Measurements from ENCODE around the gene WDR62.

WDR62 gene

GRCh38 chr19:36014012-36014924 lies 40.4 kb upstream of the WDR62 start, which contains the start of gene ALKBH6 (continued):
- TF ChIP-seq PRDM4 (tag by site-specific recombination; IDR thresholded peaks at IDR 0.05): peak; percentile 43; the same call in 1 of the 2 replicates
- TF ChIP-seq ZNF121 (tag by site-specific recombination; IDR thresholded peaks at IDR 0.05): no peak
- TF ChIP-seq ZIC2 (tag by site-specific recombination; IDR thresholded peaks at IDR 0.05): peak; percentile 88
- peak; percentile 79 for TF ChIP-seq ZNF2 (tag by site-specific recombination; IDR thresholded peaks at IDR 0.05)
- TF ChIP-seq ZNF114 (tag by site-specific recombination; IDR thresholded peaks at IDR 0.05): no peak
- TF ChIP-seq KLF17 (tag by site-specific recombination; IDR thresholded peaks at IDR 0.05): peak; percentile 74
- TF ChIP-seq ZBTB11 (tag by site-specific recombination; conservative IDR thresholded peaks at IDR 0.05; ENCODE audit: low read depth): no peak
- no peak for TF ChIP-seq OSR2 (tag by site-specific recombination; IDR thresholded peaks at IDR 0.05)
- TF ChIP-seq ZNF280C (tag by site-specific recombination; IDR thresholded peaks at IDR 0.05): no peak
- TF ChIP-seq ZFP69B (tag by site-specific recombination; IDR thresholded peaks at IDR 0.05): peak; percentile 79; the same call in 1 of the 2 replicates
- TF ChIP-seq, protein P1, sequence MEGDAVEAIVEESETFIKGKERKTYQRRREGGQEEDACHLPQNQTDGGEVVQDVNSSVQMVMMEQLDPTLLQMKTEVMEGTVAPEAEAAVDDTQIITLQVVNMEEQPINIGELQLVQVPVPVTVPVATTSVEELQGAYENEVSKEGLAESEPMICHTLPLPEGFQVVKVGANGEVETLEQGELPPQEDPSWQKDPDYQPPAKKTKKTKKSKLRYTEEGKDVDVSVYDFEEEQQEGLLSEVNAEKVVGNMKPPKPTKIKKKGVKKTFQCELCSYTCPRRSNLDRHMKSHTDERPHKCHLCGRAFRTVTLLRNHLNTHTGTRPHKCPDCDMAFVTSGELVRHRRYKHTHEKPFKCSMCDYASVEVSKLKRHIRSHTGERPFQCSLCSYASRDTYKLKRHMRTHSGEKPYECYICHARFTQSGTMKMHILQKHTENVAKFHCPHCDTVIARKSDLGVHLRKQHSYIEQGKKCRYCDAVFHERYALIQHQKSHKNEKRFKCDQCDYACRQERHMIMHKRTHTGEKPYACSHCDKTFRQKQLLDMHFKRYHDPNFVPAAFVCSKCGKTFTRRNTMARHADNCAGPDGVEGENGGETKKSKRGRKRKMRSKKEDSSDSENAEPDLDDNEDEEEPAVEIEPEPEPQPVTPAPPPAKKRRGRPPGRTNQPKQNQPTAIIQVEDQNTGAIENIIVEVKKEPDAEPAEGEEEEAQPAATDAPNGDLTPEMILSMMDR (tag by site-specific recombination; IDR thresholded peaks at IDR 0.05): peak; percentile 81
- TF ChIP-seq SP7 (tag by site-specific recombination; IDR thresholded peaks at IDR 0.05): peak; percentile 66
- TF ChIP-seq BCL11B (tag by site-specific recombination; IDR thresholded peaks at IDR 0.05; ENCODE audit: low read depth): peak; percentile 92
- peak; percentile 72 for TF ChIP-seq ZNF660 (tag by site-specific recombination; IDR thresholded peaks at IDR 0.05)
- no peak for TF ChIP-seq GFI1B (tag by site-specific recombination; IDR thresholded peaks at IDR 0.05)
- TF ChIP-seq ZFHX2 (tag by site-specific recombination; conservative IDR thresholded peaks at IDR 0.05): peak; percentile 98

All from HEK293 (cell line).